Stimulated activated naive CD8-positive, alpha-beta T cell treated with anti-CD3 and anti-CD28 coated beads, Interleukin-15, Interleukin-2, amounts not matched to agents 100 U/mL and 50 U/mL, for 24 hours (primary cell): ENCODE measurements around the gene EAF1.
"Not testable (repeated sequence)": the region's sequence is repeated elsewhere in the genome, so short reads cannot be mapped to it uniquely, and the experiment has no call there.

Source experiments
- ATAC-seq: fragments of 150-1000 bp; cut with Tn5 transposase; one replicate; pipeline ENCODE4 v1.10.0; 2021
- DNase-seq: peaks from one replicate; pipeline ENCODE4 v3.0.0; 2021

EAF1 gene

GRCh38 chr3:15484551-15484950, 57.2 kb downstream of the EAF1 start:
- not testable (repeated sequence) for ATAC-seq, DNase-seq

DNA sequence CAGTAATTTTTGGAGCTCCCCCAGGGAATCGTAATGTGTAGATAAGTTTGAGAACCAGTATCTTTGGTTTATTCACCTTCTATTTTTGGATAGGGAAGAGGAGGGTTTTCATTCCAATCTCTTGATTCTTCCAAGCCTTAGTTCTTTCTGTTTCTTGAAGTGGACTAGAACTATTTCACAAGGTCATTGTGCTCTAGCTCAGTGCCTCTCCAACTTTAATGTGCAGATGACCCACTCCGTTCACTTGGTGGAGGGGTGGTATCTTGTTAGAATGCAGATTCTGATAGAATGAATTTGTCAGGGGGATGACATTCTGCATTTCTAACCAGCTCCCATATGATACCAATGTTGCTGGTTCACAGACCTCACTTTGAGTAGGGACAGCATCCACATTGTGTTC, 58.6 kb downstream of the EAF1 start:
- DNase-seq (no peak), ATAC-seq (no peak)

DNA sequence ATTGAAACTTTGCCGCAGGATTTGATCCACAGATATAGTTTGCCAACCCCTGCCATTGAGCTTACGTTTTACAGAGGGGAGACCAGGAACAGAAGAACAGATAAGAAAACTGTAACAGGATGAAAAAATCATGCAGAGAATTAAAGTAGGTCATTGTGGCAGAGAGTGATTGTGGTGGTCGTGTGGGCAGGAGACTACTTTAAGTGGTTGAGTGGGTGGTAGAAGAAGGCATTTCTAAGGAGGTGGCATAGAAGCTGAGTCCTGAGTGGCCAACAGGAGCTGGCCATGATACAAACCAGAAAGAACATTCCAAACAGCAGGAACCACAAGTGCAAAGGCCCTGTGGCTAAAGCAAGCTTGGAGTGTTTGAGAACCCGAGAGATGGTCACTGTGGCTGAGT, 59.6 kb downstream of the EAF1 start:
- DNase-seq = no peak
- ATAC-seq = no peak

GRCh38 chr3:15488002-15488401, 60.6 kb downstream of the EAF1 start:
- ATAC-seq (no peak), DNase-seq (no peak)

DNA sequence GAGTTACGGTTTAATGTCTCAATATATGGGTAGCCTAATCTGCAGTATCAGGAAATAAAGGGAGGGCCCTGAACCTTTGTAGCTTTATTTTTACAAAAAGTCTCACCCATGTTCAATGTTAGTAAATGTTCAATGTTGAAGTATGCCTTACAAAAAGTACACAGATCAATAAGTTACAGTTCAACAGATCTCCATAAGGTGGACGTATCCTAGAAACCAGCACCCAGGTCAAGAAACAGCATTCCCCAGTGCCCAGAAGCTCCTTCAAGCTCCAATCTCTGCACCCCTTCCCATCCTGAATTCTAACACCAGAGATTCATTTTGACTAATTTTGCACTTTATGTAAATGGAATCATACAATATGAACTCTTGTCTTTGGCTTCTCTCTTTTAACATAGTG, 62.8 kb downstream of the EAF1 start:
- DNase-seq (no peak), ATAC-seq (no peak)

GRCh38 chr3:15491143-15491542, 63.7 kb downstream of the EAF1 start:
- DNase-seq = no peak
- ATAC-seq = no peak
